CD4-positive, alpha-beta memory T cell (primary cell): ENCODE data around the gene TNFRSF25. TPM values are rescaled to one million over a fixed set of nuclear protein-coding genes. Genes with fewer than 3 reads are reported as not detected.

Experiments
- CTCF ChIA-PET: fragments of 350-600 bp; sonication (Branson Sonifier 250); formaldehyde crosslinking; loops from one replicate; lab custom pipeline; 2021; ENCODE audit warnings: inconsistent platforms; ENCODE audit not compliant: partially characterized antibody; lab: Charles Lee
- POLR2A ChIA-PET: fragments of 350-600 bp; sonication (Branson Sonifier 250); formaldehyde crosslinking; loops from one replicate; lab custom pipeline; 2021; ENCODE audit not compliant: partially characterized antibody; lab: Charles Lee
- DNase-seq, 5 donors: peaks; one replicate each; pipeline versions ENCODE4 v3.0.0 to v3.0.0-alpha.2; 2020 to 2022; ENCODE audit warnings: mixed read lengths in 1 of 5
- H3K27ac ChIP-seq: one replicate; pipeline ENCODE4 v1.7.0; 2013; ENCODE audit warnings: low read depth, low read length
- H3K27me3 ChIP-seq: 2 replicates; pipeline ENCODE4 v1.7.0; 2013; ENCODE audit warnings: mild to moderate bottlenecking, low read length, moderate library complexity; ENCODE audit not compliant: insufficient read depth
- H3K36me3 ChIP-seq: 2 replicates; pipeline ENCODE4 v1.7.0; 2013; ENCODE audit warnings: mild to moderate bottlenecking, low read length, moderate library complexity; ENCODE audit not compliant: insufficient read depth
- H3K4me1 ChIP-seq: 2 replicates; pipeline ENCODE4 v1.7.0; 2013; ENCODE audit warnings: mild to moderate bottlenecking, low read length, moderate library complexity; ENCODE audit not compliant: insufficient read depth
- H3K4me3 ChIP-seq, 2 donors: one replicate each; pipeline ENCODE4 v1.7.0; 2013; ENCODE audit warnings: low read length in 2 of 2, mild to moderate bottlenecking in 1 of 2
- H3K9me3 ChIP-seq, 2 donors: one replicate each; pipeline ENCODE4 v1.7.0; 2013; ENCODE audit warnings: low read length in 2 of 2, control low read depth in 1 of 2; ENCODE audit not compliant: control insufficient read depth in 1 of 2
- H3K27ac Mint-ChIP-seq, 7 donors: one replicate each; pipeline ENCODE4 v1.8.0; 2020 to 2021; ENCODE audit warnings: mixed read lengths in 7 of 7, mild to moderate bottlenecking in 6 of 7, inconsistent platforms in 3 of 7, moderate library complexity in 3 of 7
- H3K27me3 Mint-ChIP-seq, 2 donors: one replicate each; pipeline ENCODE4 v1.8.0; 2020 to 2021; ENCODE audit warnings: mixed read lengths in 2 of 2
- H3K36me3 Mint-ChIP-seq, 2 donors: one replicate each; pipeline ENCODE4 v1.8.0; 2020 to 2021; ENCODE audit warnings: mixed read lengths in 2 of 2, inconsistent platforms in 1 of 2, mild to moderate bottlenecking in 1 of 2
- H3K4me1 Mint-ChIP-seq, 4 donors: one replicate each; pipeline ENCODE4 v1.8.0; 2020 to 2021; ENCODE audit warnings: mixed read lengths in 4 of 4, mild to moderate bottlenecking in 1 of 4
- H3K4me3 Mint-ChIP-seq, 8 donors: one replicate each; pipeline ENCODE4 v1.8.0; 2020 to 2021; ENCODE audit warnings: mixed read lengths in 8 of 8, mild to moderate bottlenecking in 7 of 8, moderate library complexity in 6 of 8, inconsistent platforms in 3 of 8
- H3K9me3 Mint-ChIP-seq, 8 donors: one replicate each; pipeline ENCODE4 v1.8.0; 2020 to 2021; ENCODE audit warnings: mixed read lengths in 8 of 8, mild to moderate bottlenecking in 5 of 8, inconsistent platforms in 3 of 8, moderate library complexity in 1 of 8
- intact Hi-C: fragments of 100-400 bp; cut with micrococcal nuclease; formaldehyde crosslinking; loops from one replicate; pipeline ENCODE4 v1.15.1; 2023
- microRNA-seq: library from miRNA; unstranded; fragments of <30 nt; microRNA quantifications from one replicate; pipeline ENCODE4 v1.2.0, GENCODE V29; 2021; ENCODE audit warnings: borderline replicate concordance, borderline number of aligned reads, borderline microRNAs expressed, mixed read lengths
- polyA plus RNA-seq, 2 donors: library from polyadenylated mRNA; unstranded; fragments of 300-500 nt; fragmentation: Illumina TruSeq; gene quantifications; one replicate each; pipeline ENCODE4 v1.2.3, GENCODE V29; 2021
- total RNA-seq, 2 experiments: library from RNA; stranded (reverse); gene quantifications; one replicate each; pipeline ENCODE4 v1.2.3, GENCODE V29; 2021

Gene TNFRSF25
- total and polyA plus RNA-seq, 4 experiments from 2014 or later, result 28.9 to 415 (median 227) TPM

DNA sequence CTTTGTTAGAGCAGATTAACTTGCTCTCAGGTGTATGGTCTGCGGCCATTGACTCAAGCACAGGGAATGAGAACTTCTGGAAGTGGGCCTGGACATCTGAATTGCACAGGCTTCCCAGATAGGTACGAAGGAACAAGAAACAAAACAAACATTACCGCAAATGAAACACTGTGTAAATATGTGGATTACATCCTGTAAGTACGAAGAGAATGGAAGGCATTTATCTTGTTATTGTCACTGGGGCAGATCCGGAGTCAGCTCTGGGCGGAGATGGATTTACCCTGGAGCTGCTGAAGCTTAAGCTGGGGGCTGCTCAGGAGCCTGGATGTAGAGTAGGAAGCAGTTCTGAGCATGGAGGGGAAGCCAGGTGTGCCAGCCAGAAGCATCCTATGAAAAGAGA, 53.1 kb downstream of the TNFRSF25 start:
- no peaks in the 10 kb centered on the region for H3K36me3 Mint-ChIP-seq
- DNase-seq, result no peak
- intact Hi-C loops, result no loop called here
- no peaks in the 10 kb centered on the region for H3K9me3 Mint-ChIP-seq
- H3K4me1 Mint-ChIP-seq, result peaks cover 1 to 7% (median 5%) of the 10 kb centered on the region in 4 donors
- H3K9me3 ChIP-seq, result no peaks in the 10 kb centered on the region
- POLR2A ChIA-PET, result no interaction called here
- H3K27me3 Mint-ChIP-seq, result peaks cover 38 to 48% of the 10 kb centered on the region in 2 donors
- H3K36me3 ChIP-seq, result no peaks in the 10 kb centered on the region
- peaks cover 8% of the 10 kb centered on the region for H3K4me1 ChIP-seq
- no peak overlapping the region for H3K27ac ChIP-seq
- peak overlapping the region in 1 of 7 donors; percentile 16 for H3K27ac Mint-ChIP-seq
- no peak overlapping the region for H3K4me3 ChIP-seq
- H3K4me3 Mint-ChIP-seq, result no peak overlapping the region
- H3K27me3 ChIP-seq, result peaks cover 34% of the 10 kb centered on the region
- CTCF ChIA-PET, result interaction anchor here (1.4 to 5.5 kb wide), 5 partner anchors 8 to 166 kb away, joined by 3 to 30 read pairs (median 6); no protein-coding TSS in a partner anchor

Small RNA genes within 50 kb of the gene (microRNA-seq; reads per million reads assigned to microRNA genes)
- gene MIR4252, result not detected

Other genes with a start within 250 kb of the TNFRSF25 start
- gene ICMT, start 230.2 kb downstream of the TNFRSF25 start, total RNA-seq, result 10 to 100 TPM; 19.6 to 23.1 TPM
- gene ICMT, start 230.2 kb downstream of the TNFRSF25 start, polyA plus RNA-seq, result 10 to 100 TPM; 16.1 to 21.3 TPM
- gene HES3, start 222.0 kb downstream of the TNFRSF25 start, total RNA-seq, result not detected
- gene HES3, start 222.0 kb downstream of the TNFRSF25 start, polyA plus RNA-seq, result not detected
- gene GPR153, start 205.1 kb downstream of the TNFRSF25 start, total RNA-seq, result under 1 TPM; 0.32 to 0.33 TPM
- gene GPR153, start 205.1 kb downstream of the TNFRSF25 start, polyA plus RNA-seq, result not detected
- gene ACOT7, start 72.4 kb downstream of the TNFRSF25 start, total RNA-seq, result 1 to 10 TPM; 2.7 to 3.1 TPM
- 1 to 10 TPM; 6.5 to 7.4 TPM for gene ACOT7, start 72.4 kb downstream of the TNFRSF25 start, polyA plus RNA-seq
- not detected for gene HES2, start 46.3 kb downstream of the TNFRSF25 start, total RNA-seq
- not detected for gene HES2, start 46.3 kb downstream of the TNFRSF25 start, polyA plus RNA-seq
- gene ESPN, start 41.4 kb downstream of the TNFRSF25 start, total RNA-seq, result 10 to 100 TPM; 10.9 to 13.5 TPM
- 1 to 10 TPM in 1 of 2 donors, under 1 TPM in 1; 0.48 to 1.8 TPM for gene ESPN, start 41.4 kb downstream of the TNFRSF25 start, polyA plus RNA-seq
- 10 to 100 TPM; 10.4 to 11.8 TPM for gene PLEKHG5, start 25.5 kb upstream of the TNFRSF25 start, total RNA-seq
- 1 to 10 TPM; 1.7 to 2.0 TPM for gene PLEKHG5, start 25.5 kb upstream of the TNFRSF25 start, polyA plus RNA-seq
- 10 to 100 TPM; 59.9 to 60.9 TPM for gene NOL9, start 88.3 kb upstream of the TNFRSF25 start, total RNA-seq
- 10 to 100 TPM; 12.7 to 32.6 TPM for gene NOL9, start 88.3 kb upstream of the TNFRSF25 start, polyA plus RNA-seq
- gene TAS1R1, start 89.1 kb upstream of the TNFRSF25 start, total RNA-seq, result not detected
- gene TAS1R1, start 89.1 kb upstream of the TNFRSF25 start, polyA plus RNA-seq, result not detected
- 10 to 100 TPM; 62.6 to 70.7 TPM for gene ZBTB48, start 113.8 kb upstream of the TNFRSF25 start, total RNA-seq
- gene ZBTB48, start 113.8 kb upstream of the TNFRSF25 start, polyA plus RNA-seq, result 10 to 100 TPM; 18.4 to 23.9 TPM
- 10 to 100 TPM; 80.6 to 85.2 TPM for gene KLHL21, start 136.7 kb upstream of the TNFRSF25 start, total RNA-seq
- gene KLHL21, start 136.7 kb upstream of the TNFRSF25 start, polyA plus RNA-seq, result 10 to 100 TPM; 18.3 to 32.5 TPM
- 10 to 100 TPM; 13.1 to 14.7 TPM for gene PHF13, start 147.6 kb upstream of the TNFRSF25 start, total RNA-seq
- 1 to 10 TPM; 2.1 to 6.9 TPM for gene PHF13, start 147.6 kb upstream of the TNFRSF25 start, polyA plus RNA-seq
- gene THAP3, start 158.7 kb upstream of the TNFRSF25 start, total RNA-seq, result 10 to 100 TPM; 29.5 to 34.5 TPM
- 10 to 100 TPM; 13.5 to 18.7 TPM for gene THAP3, start 158.7 kb upstream of the TNFRSF25 start, polyA plus RNA-seq
- gene DNAJC11, start 235.6 kb upstream of the TNFRSF25 start, total RNA-seq, result 10 to 100 TPM; 40.5 to 41.6 TPM
- gene DNAJC11, start 235.6 kb upstream of the TNFRSF25 start, polyA plus RNA-seq, result 10 to 100 TPM; 10.5 to 22.9 TPM